Muscle of back (tissue), 10 donors: Measurements from ENCODE around the gene SPRTN. TPM values are rescaled to one million over a fixed set of nuclear protein-coding genes. Genes with fewer than 3 reads are reported as not detected.

Source experiments
- polyA plus RNA-seq, 10 donors: library from polyadenylated mRNA; unstranded; fragments of 120-200 nt; gene quantifications; one replicate each; pipeline ENCODE4 v1.2.1, GENCODE V29; 2013; ENCODE audit not compliant: insufficient read length in 10 of 10

Gene SPRTN
- polyA plus RNA-seq, 10 donors, result 6.3 to 10.3 (median 8.5) TPM

Other genes starting within 250 kb of the SPRTN start
- gene TRIM67, start 176.2 kb upstream of the SPRTN start, polyA plus RNA-seq, result under 1 TPM; 0.05 to 0.17 (median 0.10) TPM
- 10 to 100 TPM; 47.0 to 75.0 (median 63.9) TPM for gene GNPAT, start 97.1 kb upstream of the SPRTN start, polyA plus RNA-seq
- 1 to 10 TPM; 6.1 to 8.8 (median 7.3) TPM for gene EXOC8, start 441 bp upstream of the SPRTN start, polyA plus RNA-seq
- 10 to 100 TPM; 37.6 to 61.8 (median 50.5) TPM for gene EGLN1, start 84.0 kb downstream of the SPRTN start, polyA plus RNA-seq
- 10 to 100 TPM; 25.0 to 42.8 (median 35.5) TPM for gene TSNAX, start 190.4 kb downstream of the SPRTN start, polyA plus RNA-seq